Measurements from ENCODE around the gene SGCD. TPM values are rescaled to one million over a fixed set of nuclear protein-coding genes. Genes with fewer than 3 reads are reported as not detected.

The SGCD gene
- total RNA-seq, 2 experiments from 2014 or later = not detected

GRCh38 chr5:156815988-156816599 is 489.1 kb downstream of the SGCD start:
- DNase-seq (peak in 3 of 14 experiments; percentile 7 to 16 (median 12)), ATAC-seq (ENCODE audit: poor library complexity) (no peak)
- no peak overlapping the region for H3K27ac Mint-ChIP-seq
- Histone ChIP-seq H3K27ac (ENCODE audit: low read depth in 1 of 2, low read length in 2 of 2) (no peak overlapping the region), H3K27me3 (ENCODE audit: control insufficient read depth in 1 of 2, insufficient read depth in 2 of 2, low read length in 2 of 2) (peaks cover 0 to 2% of the 10 kb centered on the region in 2 experiments), H3K36me3 (ENCODE audit: insufficient read depth, low read length) (no peaks in the 10 kb centered on the region), H3K4me1 (ENCODE audit: insufficient read depth, low read length) (no peaks in the 10 kb centered on the region), H3K9me3 (ENCODE audit: control insufficient read depth in 1 of 2, insufficient read depth in 1 of 2, low read length in 2 of 2) (no peaks in the 10 kb centered on the region), H3K4me3 (ENCODE audit: low read length) (no peak overlapping the region)
- H3K4me3 Mint-ChIP-seq = no peak overlapping the region
- ChIA-PET POLR2A (no interaction called here), CTCF (no interaction called here)
- no peaks in the 10 kb centered on the region for H3K4me1 Mint-ChIP-seq (ENCODE audit: low read depth)
- intact Hi-C loops (cut with DNase I, micrococcal nuclease) = no loop called here
- no peaks in the 10 kb centered on the region for H3K9me3 Mint-ChIP-seq
- H3K27me3 Mint-ChIP-seq = no peaks in the 10 kb centered on the region
- peak; percentile 15 for TF ChIP-seq CTCF (IDR thresholded peaks at IDR 0.05)
- H3K36me3 Mint-ChIP-seq (ENCODE audit: low read depth) = no peaks in the 10 kb centered on the region

Data from CD4-positive, alpha-beta T cell (primary cell).